AG09319 (cell line): ENCODE results near the gene ATXN1.

Source experiments
- DNase-seq: peaks from one replicate; pipeline ENCODE4 v3.0.0-alpha.2; 2010; ENCODE audit warnings: low read depth; ENCODE audit errors: extremely low read depth
- CTCF ChIP-seq: IDR thresholded peaks from 2 replicates; pipeline ENCODE4 v1.5.1; 2011; ENCODE audit warnings: low read depth, mild to moderate bottlenecking, inconsistent platforms, low read length, moderate library complexity

The ATXN1 gene

GRCh38 chr6:16522937-16523336 lies 238.3 kb downstream of the ATXN1 start:
- no peak for DNase-seq
- TF ChIP-seq CTCF = no peak

- no peak for DNase-seq
- TF ChIP-seq CTCF = no peak
These were observed 239.7 kb downstream of the ATXN1 start for GRCh38 chr6:16521528-16521927.

- DNase-seq = no peak
- no peak for TF ChIP-seq CTCF
These were observed 241.7 kb downstream of the ATXN1 start for GRCh38 chr6:16519265-16520242.

- no peak for TF ChIP-seq CTCF
- no peak for DNase-seq
These were observed 243.0 kb downstream of the ATXN1 start for GRCh38 chr6:16518265-16518664.

GRCh38 chr6:16514249-16514648 lies 247.0 kb downstream of the ATXN1 start:
- peak; percentile 22 for DNase-seq

GRCh38 chr6:16512544-16513290 lies 248.5 kb downstream of the ATXN1 start:
- TF ChIP-seq CTCF = no peak
- DNase-seq = no peak

More at GRCh38 chr6:16514249-16514648, 247.0 kb downstream of the ATXN1 start:
- peak; percentile 52 for TF ChIP-seq CTCF
